HL-60 (cell line): ENCODE data around the gene OR1A2.

Experiments used
- GABPA ChIP-seq: IDR thresholded peaks from 2 replicates; pipeline ENCODE4 v1.6.1; 2012; ENCODE audit warnings: low read depth
- TF ChIP-seq, protein P1 (sequence below): IDR thresholded peaks from one replicate; pipeline ENCODE4 v1.5.1; 2011; ENCODE audit warnings: low read length, control low read depth, inconsistent platforms; ENCODE audit not compliant: insufficient read depth

DNA sequence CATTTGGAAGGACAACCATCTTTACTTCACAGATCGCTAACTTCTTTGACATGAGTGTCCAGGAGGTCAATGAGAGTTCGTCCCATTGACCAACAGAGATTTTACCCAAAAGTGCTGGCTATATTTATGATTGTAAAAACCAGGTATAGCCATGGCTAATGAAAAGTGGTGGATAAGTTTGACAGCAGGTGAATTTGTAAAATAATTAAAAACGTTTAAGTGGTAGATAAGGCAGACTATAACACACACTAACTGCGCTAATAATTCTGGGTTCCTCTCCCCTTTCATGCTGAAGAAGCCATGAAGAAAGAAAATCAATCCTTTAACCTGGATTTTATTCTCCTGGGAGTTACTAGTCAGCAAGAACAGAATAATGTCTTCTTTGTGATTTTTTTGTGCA is at the start of gene OR1A2:
- TF ChIP-seq, protein P1, sequence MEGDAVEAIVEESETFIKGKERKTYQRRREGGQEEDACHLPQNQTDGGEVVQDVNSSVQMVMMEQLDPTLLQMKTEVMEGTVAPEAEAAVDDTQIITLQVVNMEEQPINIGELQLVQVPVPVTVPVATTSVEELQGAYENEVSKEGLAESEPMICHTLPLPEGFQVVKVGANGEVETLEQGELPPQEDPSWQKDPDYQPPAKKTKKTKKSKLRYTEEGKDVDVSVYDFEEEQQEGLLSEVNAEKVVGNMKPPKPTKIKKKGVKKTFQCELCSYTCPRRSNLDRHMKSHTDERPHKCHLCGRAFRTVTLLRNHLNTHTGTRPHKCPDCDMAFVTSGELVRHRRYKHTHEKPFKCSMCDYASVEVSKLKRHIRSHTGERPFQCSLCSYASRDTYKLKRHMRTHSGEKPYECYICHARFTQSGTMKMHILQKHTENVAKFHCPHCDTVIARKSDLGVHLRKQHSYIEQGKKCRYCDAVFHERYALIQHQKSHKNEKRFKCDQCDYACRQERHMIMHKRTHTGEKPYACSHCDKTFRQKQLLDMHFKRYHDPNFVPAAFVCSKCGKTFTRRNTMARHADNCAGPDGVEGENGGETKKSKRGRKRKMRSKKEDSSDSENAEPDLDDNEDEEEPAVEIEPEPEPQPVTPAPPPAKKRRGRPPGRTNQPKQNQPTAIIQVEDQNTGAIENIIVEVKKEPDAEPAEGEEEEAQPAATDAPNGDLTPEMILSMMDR: no peak
- TF ChIP-seq GABPA: no peak
